Measurements from ENCODE around the gene CABLES2. TPM values are rescaled to one million over a fixed set of nuclear protein-coding genes. Genes with fewer than 3 reads are reported as not detected.

CABLES2 gene
- total RNA-seq, 2 donors from 2014 or later = 1.6 to 2.6 TPM

DNA sequence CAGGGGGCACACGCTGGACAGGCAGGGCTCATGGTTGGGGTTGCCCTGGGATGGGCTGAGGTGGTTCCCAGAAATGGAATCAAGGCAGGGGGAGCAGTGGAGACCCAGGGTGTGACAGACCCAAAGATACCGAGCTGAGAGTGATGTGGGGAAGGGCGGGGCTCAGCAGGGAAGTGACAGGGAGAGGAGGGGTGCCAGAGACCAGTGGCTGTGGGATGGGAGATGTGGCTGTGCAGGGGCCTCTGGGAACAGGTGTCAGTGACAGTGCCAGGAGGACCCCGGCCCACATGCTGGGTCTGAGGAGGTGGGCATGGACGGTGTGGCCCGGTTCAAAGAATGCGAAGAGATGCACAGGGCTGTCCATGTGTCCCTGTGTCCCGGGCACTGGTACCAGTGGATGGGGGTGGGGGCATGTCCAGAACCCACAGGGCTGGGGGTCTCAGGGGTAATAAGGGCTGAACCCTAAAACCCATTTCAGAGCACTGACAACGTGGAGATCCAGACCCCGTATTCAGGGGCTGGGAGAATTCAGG is 1.0 kb downstream of the CABLES2 start:
- Histone ChIP-seq H3K4me3 (no peak overlapping the region), H3K4me1 (peaks cover 42% of the 10 kb centered on the region), H3K36me3 (replicated peaks in 1 of 2; ENCODE audit: insufficient read depth in 1 of 2, low read depth in 2 of 2) (no peaks in the 10 kb centered on the region), H3K27ac (peak overlapping the region in 2 of 4 donors; percentile 4 to 6), H3K9me3 (no peaks in the 10 kb centered on the region), H3K27me3 (no peaks in the 10 kb centered on the region)
- DNase-seq = no peak
- intact Hi-C loops (cut with DNase I) = no loop called here
- TF ChIP-seq POLR2A (IDR thresholded peaks at IDR 0.05) (no peak), CTCF (IDR thresholded peaks at IDR 0.05) (no peak)
- ATAC-seq = no peak
- WGBS, 2 donors = 57 to 59% methylated on average over 10 of the region's 10 CpGs

DNA sequence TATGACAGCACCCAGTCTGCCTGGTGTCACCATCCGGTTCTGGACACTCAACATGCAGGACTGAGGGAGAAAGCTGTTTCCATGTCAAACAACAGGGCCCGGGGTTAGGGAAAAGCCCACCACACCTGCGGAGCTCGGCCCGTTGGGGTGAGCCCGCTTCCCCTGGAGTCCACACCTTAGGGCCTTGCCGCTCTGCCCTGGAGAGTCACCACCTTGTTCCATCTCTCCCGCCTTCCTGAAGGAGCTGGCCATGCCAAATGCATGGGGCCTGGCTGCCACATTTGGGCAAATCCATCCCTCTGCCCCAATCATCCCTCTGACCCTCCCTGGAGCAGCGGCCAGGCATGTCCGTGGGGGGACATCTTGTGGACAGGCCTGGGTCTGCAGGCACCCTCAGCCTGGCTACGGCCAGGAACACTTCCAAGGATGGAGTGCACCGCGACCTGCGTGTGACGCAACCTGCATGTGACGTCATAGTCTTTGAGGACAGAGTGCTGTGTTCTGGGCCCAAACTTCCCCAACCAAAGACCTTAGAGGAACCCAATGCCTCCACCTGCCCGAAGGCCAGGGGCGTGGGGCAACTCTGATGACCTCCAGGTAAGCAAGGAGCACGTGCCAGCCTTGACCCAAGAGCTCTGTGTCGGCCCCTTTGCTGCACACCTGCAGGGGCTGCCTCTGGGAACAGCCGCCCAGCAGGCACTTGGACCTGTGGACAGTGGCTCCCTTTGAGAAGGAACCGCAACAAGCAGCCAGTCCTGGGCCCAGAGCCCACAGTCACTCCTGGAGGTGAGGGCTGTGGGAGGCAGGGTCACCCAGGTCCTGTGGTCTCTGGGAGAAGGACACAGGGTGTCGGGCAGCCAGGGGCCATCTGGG is 1.7 kb downstream of the CABLES2 start:
- Histone ChIP-seq H3K9me3 (no peaks in the 10 kb centered on the region), H3K27me3 (no peaks in the 10 kb centered on the region), H3K36me3 (replicated peaks in 1 of 2; ENCODE audit: insufficient read depth in 1 of 2, low read depth in 2 of 2) (no peaks in the 10 kb centered on the region), H3K4me3 (no peak overlapping the region), H3K27ac (peak overlapping the region in 1 of 4 donors; percentile 4), H3K4me1 (peaks cover 38% of the 10 kb centered on the region)
- DNase-seq (peak; percentile 37 to 57 (median 52)), ATAC-seq (no peak)
- peak in 5 of 7 experiments; percentile 18 to 53 (median 43) for TF ChIP-seq CTCF (IDR thresholded peaks at IDR 0.05)
- no peak for TF ChIP-seq POLR2A (IDR thresholded peaks at IDR 0.05)
- intact Hi-C loops (cut with DNase I) = no loop called here
- 74 to 86% methylated on average over 13 to 23 of the region's 23 CpGs for WGBS, 2 donors

DNA sequence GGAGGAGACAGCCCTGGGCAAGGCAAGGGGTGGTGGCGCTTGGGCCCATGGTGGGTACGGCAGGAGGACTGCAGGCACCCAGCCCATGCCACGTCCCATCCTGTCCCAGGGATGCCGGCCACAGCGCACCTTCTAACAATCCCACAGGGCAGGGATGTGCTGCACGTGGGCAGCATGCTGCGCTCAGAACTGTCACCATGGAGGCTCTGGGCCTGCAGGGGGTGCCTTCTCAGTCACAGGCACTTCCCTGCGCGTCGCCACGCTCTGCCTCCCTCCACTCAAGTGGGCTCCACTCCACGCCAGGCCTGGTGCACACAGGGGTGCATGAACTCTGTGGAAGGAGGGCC is 2.4 kb downstream of the CABLES2 start:
- no peak overlapping the region for H3K4me3 ChIP-seq
- WGBS, 2 donors = 95 to 100% methylated on average over 2 to 12 of the region's 12 CpGs
- DNase-seq (no peak), ATAC-seq (no peak)
- peaks cover 31% of the 10 kb centered on the region for H3K4me1 ChIP-seq
- no peak overlapping the region for H3K27ac ChIP-seq
- no peaks in the 10 kb centered on the region for H3K27me3 ChIP-seq
- intact Hi-C loops (cut with DNase I) = no loop called here
- no peaks in the 10 kb centered on the region for H3K9me3 ChIP-seq
- no peaks in the 10 kb centered on the region for H3K36me3 ChIP-seq (replicated peaks in 1 of 2; ENCODE audit: insufficient read depth in 1 of 2, low read depth in 2 of 2)
- TF ChIP-seq CTCF (IDR thresholded peaks at IDR 0.05) = no peak
- TF ChIP-seq POLR2A (IDR thresholded peaks at IDR 0.05) = no peak

- Histone ChIP-seq H3K27ac (no peak overlapping the region), H3K27me3 (no peaks in the 10 kb centered on the region), H3K4me3 (no peak overlapping the region), H3K9me3 (no peaks in the 10 kb centered on the region), H3K4me1 (peaks cover 26% of the 10 kb centered on the region), H3K36me3 (replicated peaks in 1 of 2; ENCODE audit: insufficient read depth in 1 of 2, low read depth in 2 of 2) (no peaks in the 10 kb centered on the region)
- ATAC-seq (no peak), DNase-seq (no peak)
- WGBS, 2 donors = 90 to 94% methylated on average over 9 of the region's 9 CpGs
- intact Hi-C loops (cut with DNase I) = no loop called here
- TF ChIP-seq CTCF (IDR thresholded peaks at IDR 0.05) (no peak), POLR2A (IDR thresholded peaks at IDR 0.05) (no peak)
Measured at GRCh38 chr20:62404112-62404665, 2.9 kb downstream of the CABLES2 start.
